OCI-LY1 (cell line): ENCODE data around the gene LOXL3.

Experiments used
- H2AFZ ChIP-seq: fragments of 200-600 bp; sonication (generic), shearing (Covaris generic); 2 replicates; pipeline ENCODE4 v1.6.0; 2014; ENCODE audit warnings: antibody characterized with exemption, mild to moderate bottlenecking, low read length
- H3F3A ChIP-seq: fragments of 200-600 bp; sonication (generic), shearing (Covaris generic); 2 replicates; pipeline ENCODE4 v1.6.0; 2014; ENCODE audit warnings: mild to moderate bottlenecking, antibody characterized with exemption, low read length, moderate library complexity; ENCODE audit not compliant: insufficient read depth
- H3K27ac ChIP-seq: fragments of 200-600 bp; sonication (generic); 2 replicates; pipeline ENCODE4 v1.5.1; 2014; ENCODE audit warnings: low read length, mixed run types, mild to moderate bottlenecking, low read depth; ENCODE audit not compliant: poor library complexity, severe bottlenecking
- H3K27me3 ChIP-seq: fragments of 200-600 bp; sonication (generic); 2 replicates; pipeline ENCODE4 v1.6.0; 2014; ENCODE audit warnings: antibody characterized with exemption, mild to moderate bottlenecking, low read length, moderate library complexity; ENCODE audit not compliant: insufficient read depth
- H3K36me3 ChIP-seq: fragments of 200-600 bp; sonication (generic); 2 replicates; pipeline ENCODE4 v1.6.1; 2014; ENCODE audit warnings: mild to moderate bottlenecking, antibody characterized with exemption, low read length, moderate library complexity, mixed read lengths; ENCODE audit not compliant: insufficient read depth
- H3K4me1 ChIP-seq: fragments of 200-600 bp; sonication (generic); 2 replicates; pipeline ENCODE4 v1.5.1; 2014; ENCODE audit warnings: mild to moderate bottlenecking, low read length, moderate library complexity; ENCODE audit not compliant: insufficient read depth, severe bottlenecking
- H3K4me2 ChIP-seq: fragments of 200-600 bp; sonication (generic), shearing (Covaris generic); 2 replicates; pipeline ENCODE4 v1.6.1; 2014; ENCODE audit warnings: low read length
- H3K4me3 ChIP-seq: fragments of 200-600 bp; sonication (generic); 2 replicates; pipeline ENCODE4 v1.5.1; 2014; ENCODE audit warnings: low read length, low read depth, mild to moderate bottlenecking, mixed read lengths; ENCODE audit not compliant: poor library complexity, severe bottlenecking
- H3K79me2 ChIP-seq: fragments of 200-600 bp; shearing (Covaris generic); 2 replicates; pipeline ENCODE4 v1.6.1; 2016; ENCODE audit warnings: mixed run types, low read length, mixed read lengths; ENCODE audit not compliant: insufficient read depth
- H3K9ac ChIP-seq: fragments of 200-600 bp; sonication (generic), shearing (Covaris generic); 2 replicates; pipeline ENCODE4 v1.6.1; 2014; ENCODE audit warnings: mild to moderate bottlenecking, low read length, mixed read lengths
- H3K9me2 ChIP-seq: fragments of 200-600 bp; sonication (generic), shearing (Covaris generic); 2 replicates; pipeline ENCODE4 v1.6.1; 2014; ENCODE audit warnings: low read depth, mild to moderate bottlenecking, low read length, mixed read lengths
- H3K9me3 ChIP-seq: fragments of 200-600 bp; shearing (Covaris generic); 2 replicates; pipeline ENCODE4 v1.6.1; 2014; ENCODE audit warnings: low read length, mixed read lengths
- H4K20me1 ChIP-seq: fragments of 200-600 bp; sonication (generic), shearing (Covaris generic); 2 replicates; pipeline ENCODE4 v1.6.0; 2016; ENCODE audit warnings: mild to moderate bottlenecking, low read length; ENCODE audit not compliant: insufficient read depth
- EZH2 ChIP-seq: fragments of 200-600 bp; sonication (generic), shearing (Covaris generic); IDR thresholded peaks from 2 replicates; pipeline ENCODE4 v1.8.0; 2017; ENCODE audit warnings: borderline replicate concordance, mixed run types, mild to moderate bottlenecking, antibody characterized with exemption, low read length, moderate library complexity, mixed read lengths
- TF ChIP-seq, protein P1 (sequence below): fragments of 200-600 bp; sonication (generic), shearing (Covaris generic); IDR thresholded peaks from 2 replicates; pipeline ENCODE4 v1.5.1; 2017; ENCODE audit warnings: mild to moderate bottlenecking, antibody characterized with exemption, low read length, moderate library complexity, mixed read lengths

LOXL3 gene

DNA sequence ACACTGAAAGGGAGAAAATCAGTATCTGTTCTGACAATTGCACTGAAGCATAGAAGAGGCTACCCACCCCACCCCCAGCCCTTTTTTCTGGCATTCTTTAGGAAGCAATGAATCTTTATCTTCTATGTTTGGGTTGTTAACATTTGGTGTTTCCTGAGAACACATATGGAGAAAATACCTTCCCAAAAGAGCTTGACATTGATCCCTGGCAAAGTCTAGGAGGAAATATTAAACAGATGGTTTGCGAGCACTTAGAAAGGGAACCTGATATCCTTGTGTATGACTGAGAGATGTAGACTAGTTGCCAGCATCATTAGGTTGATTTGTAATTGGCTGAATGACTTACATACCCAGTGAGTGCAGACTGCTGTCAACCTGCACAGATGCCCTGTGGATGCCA is 43.7 kb upstream of the LOXL3 start:
- TF ChIP-seq, protein P1, sequence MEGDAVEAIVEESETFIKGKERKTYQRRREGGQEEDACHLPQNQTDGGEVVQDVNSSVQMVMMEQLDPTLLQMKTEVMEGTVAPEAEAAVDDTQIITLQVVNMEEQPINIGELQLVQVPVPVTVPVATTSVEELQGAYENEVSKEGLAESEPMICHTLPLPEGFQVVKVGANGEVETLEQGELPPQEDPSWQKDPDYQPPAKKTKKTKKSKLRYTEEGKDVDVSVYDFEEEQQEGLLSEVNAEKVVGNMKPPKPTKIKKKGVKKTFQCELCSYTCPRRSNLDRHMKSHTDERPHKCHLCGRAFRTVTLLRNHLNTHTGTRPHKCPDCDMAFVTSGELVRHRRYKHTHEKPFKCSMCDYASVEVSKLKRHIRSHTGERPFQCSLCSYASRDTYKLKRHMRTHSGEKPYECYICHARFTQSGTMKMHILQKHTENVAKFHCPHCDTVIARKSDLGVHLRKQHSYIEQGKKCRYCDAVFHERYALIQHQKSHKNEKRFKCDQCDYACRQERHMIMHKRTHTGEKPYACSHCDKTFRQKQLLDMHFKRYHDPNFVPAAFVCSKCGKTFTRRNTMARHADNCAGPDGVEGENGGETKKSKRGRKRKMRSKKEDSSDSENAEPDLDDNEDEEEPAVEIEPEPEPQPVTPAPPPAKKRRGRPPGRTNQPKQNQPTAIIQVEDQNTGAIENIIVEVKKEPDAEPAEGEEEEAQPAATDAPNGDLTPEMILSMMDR: no peak
- no peak for TF ChIP-seq EZH2
- Histone ChIP-seq H3K4me1 (no peaks in the 10 kb centered on the region), H3K27ac (no peak overlapping the region), H2AFZ (no peak overlapping the region), H3K27me3 (no peaks in the 10 kb centered on the region; the same call in 1 of the 2 replicates), H3K9me3 (no peaks in the 10 kb centered on the region), H3F3A (no peaks in the 10 kb centered on the region), H3K4me2 (no peak overlapping the region), H4K20me1 (no peaks in the 10 kb centered on the region), H3K79me2 (no peaks in the 10 kb centered on the region), H3K36me3 (no peaks in the 10 kb centered on the region), H3K9me2 (no peaks in the 10 kb centered on the region), H3K9ac (no peak overlapping the region), H3K4me3 (no peak overlapping the region)

DNA sequence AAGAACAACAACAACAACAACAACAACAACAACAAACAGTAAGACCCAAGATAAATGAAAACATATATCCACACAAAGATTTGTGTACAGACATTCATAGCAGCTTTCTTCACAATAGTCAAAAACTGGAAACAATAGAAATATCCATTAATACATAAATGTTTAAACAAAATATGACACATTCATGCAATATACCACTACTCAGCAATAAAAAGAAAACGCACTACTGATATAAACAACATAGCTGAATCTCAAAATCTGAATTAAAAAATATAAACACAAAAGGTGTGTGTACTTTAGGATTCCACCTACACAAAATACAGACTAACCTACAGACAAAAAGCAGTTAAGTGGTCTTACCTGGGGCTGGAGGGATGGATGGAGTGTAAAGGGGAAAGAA is 42.8 kb upstream of the LOXL3 start:
- Histone ChIP-seq H3K4me3 (no peak overlapping the region), H3F3A (no peaks in the 10 kb centered on the region), H3K36me3 (no peaks in the 10 kb centered on the region), H3K27ac (no peak overlapping the region), H3K4me1 (no peaks in the 10 kb centered on the region), H4K20me1 (no peaks in the 10 kb centered on the region), H2AFZ (no peak overlapping the region), H3K27me3 (no peaks in the 10 kb centered on the region; the same call in 1 of the 2 replicates), H3K9me2 (no peaks in the 10 kb centered on the region), H3K9ac (no peak overlapping the region), H3K4me2 (no peak overlapping the region), H3K79me2 (no peaks in the 10 kb centered on the region), H3K9me3 (no peaks in the 10 kb centered on the region)
- TF ChIP-seq, protein P1: no peak
- TF ChIP-seq EZH2: no peak

GRCh38 chr2:74593826-74594772 is 40.4 kb upstream of the LOXL3 start:
- Histone ChIP-seq H3F3A (no peaks in the 10 kb centered on the region), H3K9me3 (no peaks in the 10 kb centered on the region), H2AFZ (no peak overlapping the region), H3K9me2 (no peaks in the 10 kb centered on the region), H3K27me3 (no peaks in the 10 kb centered on the region; the same call in 1 of the 2 replicates), H3K4me1 (no peaks in the 10 kb centered on the region), H3K27ac (no peak overlapping the region), H3K4me2 (no peak overlapping the region), H3K9ac (no peak overlapping the region), H3K79me2 (no peaks in the 10 kb centered on the region), H4K20me1 (no peaks in the 10 kb centered on the region), H3K4me3 (no peak overlapping the region), H3K36me3 (no peaks in the 10 kb centered on the region)
- TF ChIP-seq, protein P1: no peak
- no peak for TF ChIP-seq EZH2
